Neural cell (in vitro differentiated cells): ENCODE data around the gene WDR82. TPM values are rescaled to one million over a fixed set of nuclear protein-coding genes. Genes with fewer than 3 reads are reported as not detected.

Experiments
- H2AFZ ChIP-seq: fragments of 200-600, 300-800 bp; sonication (generic), shearing (Covaris generic); 2 replicates; pipeline ENCODE4 v1.6.0; 2014; ENCODE audit warnings: low read depth, mild to moderate bottlenecking, antibody characterized with exemption, low read length, moderate library complexity
- H3F3A ChIP-seq: fragments of 200-600 bp; shearing (Covaris generic); 2 replicates; pipeline ENCODE4 v1.6.1; 2016; ENCODE audit warnings: mild to moderate bottlenecking, moderate library complexity, mixed read lengths, antibody characterized with exemption, low read length; ENCODE audit not compliant: insufficient read depth, poor library complexity, severe bottlenecking
- H3K27ac ChIP-seq: fragments of 200-600, 300-800 bp; sonication (generic), shearing (Covaris generic); 2 replicates; pipeline ENCODE4 v1.5.1; 2014; ENCODE audit warnings: mild to moderate bottlenecking, low read length, moderate library complexity
- H3K27me3 ChIP-seq: fragments of 300-800, 200-600 bp; sonication (generic), shearing (Covaris generic); 2 replicates; pipeline ENCODE4 v1.6.0; 2014; ENCODE audit warnings: mild to moderate bottlenecking, low read depth, low read length, moderate library complexity; ENCODE audit not compliant: insufficient read depth
- H3K36me3 ChIP-seq: fragments of 300-800, 200-600 bp; sonication (generic), shearing (Covaris generic); 2 replicates; pipeline ENCODE4 v1.5.1; 2014; ENCODE audit warnings: mild to moderate bottlenecking, antibody characterized with exemption, low read length, moderate library complexity; ENCODE audit not compliant: insufficient read depth
- H3K4me2 ChIP-seq: fragments of 300-800, 200-600 bp; sonication (generic), shearing (Covaris generic); 2 replicates; pipeline ENCODE4 v1.6.0; 2014; ENCODE audit warnings: mild to moderate bottlenecking, low read length
- H3K4me3 ChIP-seq: fragments of 300-800, 200-600 bp; sonication (generic), shearing (Covaris generic); 2 replicates; pipeline ENCODE4 v1.5.1; 2014; ENCODE audit warnings: mild to moderate bottlenecking, low read length, moderate library complexity
- H3K79me2 ChIP-seq: fragments of 200-600 bp; shearing (Covaris generic); replicated peaks from 2 replicates; pipeline ENCODE4 v1.6.0; 2014; ENCODE audit warnings: mild to moderate bottlenecking, low read length, moderate library complexity; ENCODE audit not compliant: insufficient read depth
- H3K9ac ChIP-seq: fragments of 300-800, 200-600 bp; sonication (generic), shearing (Covaris generic); 2 replicates; pipeline ENCODE4 v1.6.1; 2016; ENCODE audit warnings: mild to moderate bottlenecking, low read length, mixed read lengths
- H3K9me2 ChIP-seq: fragments of 200-600 bp; shearing (Covaris generic); 2 replicates; pipeline ENCODE4 v1.6.1; 2016; ENCODE audit warnings: mild to moderate bottlenecking, low read length, mixed read lengths; ENCODE audit not compliant: insufficient read depth
- H3K9me3 ChIP-seq: fragments of 200-600, 300-800 bp; sonication (generic), shearing (Covaris generic); 2 replicates; pipeline ENCODE4 v1.6.1; 2016; ENCODE audit warnings: mild to moderate bottlenecking, mixed run types, low read length, moderate library complexity, mixed read lengths
- H4K20me1 ChIP-seq: fragments of 200-600 bp; shearing (Covaris generic); 2 replicates; pipeline ENCODE4 v1.6.1; 2016; ENCODE audit warnings: mild to moderate bottlenecking, mixed run types; ENCODE audit not compliant: insufficient read depth
- CTCF ChIP-seq: fragments of 450-650 bp; IDR thresholded peaks from 2 replicates; pipeline ENCODE4 v1.5.1; 2014; ENCODE audit warnings: antibody characterized with exemption, mild to moderate bottlenecking, moderate library complexity; ENCODE audit not compliant: poor library complexity, severe bottlenecking
- EP300 ChIP-seq: fragments of 450-650 bp; conservative IDR thresholded peaks from 2 replicates; pipeline ENCODE4 v1.6.1; 2014; ENCODE audit warnings: antibody characterized with exemption, mild to moderate bottlenecking, moderate library complexity; ENCODE audit not compliant: poor library complexity, severe bottlenecking
- EZH2 ChIP-seq: fragments of 200-600, 300-800 bp; shearing (Covaris generic), sonication (generic); IDR thresholded peaks from 2 replicates; pipeline ENCODE4 v1.6.1; 2014; ENCODE audit warnings: antibody characterized with exemption, low read length, borderline replicate concordance, mild to moderate bottlenecking; ENCODE audit not compliant: insufficient read depth, poor library complexity, severe bottlenecking
- MXI1 ChIP-seq: fragments of 450-650 bp; conservative IDR thresholded peaks from 2 replicates; pipeline ENCODE4 v1.6.1; 2014; ENCODE audit warnings: antibody characterized with exemption, mild to moderate bottlenecking; ENCODE audit not compliant: poor library complexity, severe bottlenecking
- POLR2AphosphoS5 ChIP-seq: IDR thresholded peaks from 2 replicates; pipeline ENCODE4 v1.6.1; 2012
- RAD21 ChIP-seq: fragments of 450-650 bp; conservative IDR thresholded peaks from 2 replicates; pipeline ENCODE4 v1.6.1; 2014; ENCODE audit warnings: antibody characterized with exemption, mild to moderate bottlenecking, moderate library complexity
- REST ChIP-seq: IDR thresholded peaks from 2 replicates; pipeline ENCODE4 v1.6.1; 2012; ENCODE audit warnings: borderline replicate concordance
- SMC3 ChIP-seq: fragments of 450-650 bp; conservative IDR thresholded peaks from 2 replicates; pipeline ENCODE4 v1.6.1; 2014; ENCODE audit warnings: antibody characterized with exemption, mild to moderate bottlenecking, moderate library complexity; ENCODE audit not compliant: poor library complexity
- TAF1 ChIP-seq: IDR thresholded peaks from 2 replicates; pipeline ENCODE4 v1.6.1; 2012; ENCODE audit warnings: low read depth
- polyA plus RNA-seq: library from polyadenylated mRNA; depleted of rRNA; stranded (reverse); fragments of >200 nt; gene quantifications from 2 replicates; pipeline ENCODE4 v1.2.3, GENCODE V29; 2014

The WDR82 gene
- polyA plus RNA-seq, 1 donor from 2014 or later: 163 TPM

- H3K27me3 ChIP-seq: no peaks in the 10 kb centered on the region
- TF ChIP-seq CTCF (no peak), EZH2 (no peak), TAF1 (no peak), EP300 (no peak), POLR2AphosphoS5 (no peak), REST (no peak), MXI1 (no peak), SMC3 (no peak), RAD21 (no peak)
- no peaks in the 10 kb centered on the region for H3K79me2 ChIP-seq
- no peaks in the 10 kb centered on the region for H4K20me1 ChIP-seq
- H2AFZ ChIP-seq: no peak overlapping the region
- no peaks in the 10 kb centered on the region for H3K9me2 ChIP-seq
- H3K4me3 ChIP-seq: peak overlapping the region; percentile 29
- no peak overlapping the region for H3K27ac ChIP-seq
- no peaks in the 10 kb centered on the region for H3K36me3 ChIP-seq
- H3K4me2 ChIP-seq: no peak overlapping the region
- H3K9ac ChIP-seq: no peak overlapping the region
- no peaks in the 10 kb centered on the region for H3F3A ChIP-seq
- H3K9me3 ChIP-seq: no peaks in the 10 kb centered on the region
Observed at GRCh38 chr3:52317208-52318000, 39.0 kb upstream of the WDR82 start.

- Histone ChIP-seq H3K27me3 (no peaks in the 10 kb centered on the region), H3F3A (no peaks in the 10 kb centered on the region), H3K79me2 (no peaks in the 10 kb centered on the region), H4K20me1 (no peaks in the 10 kb centered on the region), H3K9ac (peak within 1 kb of the TSS; percentile 43), H3K4me2 (no peak within 1 kb of the TSS), H3K36me3 (no peaks in the 10 kb centered on the region), H3K27ac (peak within 1 kb of the TSS; percentile 70), H3K9me2 (no peaks in the 10 kb centered on the region), H3K9me3 (no peaks in the 10 kb centered on the region), H2AFZ (no peak within 1 kb of the TSS), H3K4me3 (peak within 1 kb of the TSS; percentile 43)
- no peak for TF ChIP-seq EZH2
- TF ChIP-seq REST: peak; percentile 11
- TF ChIP-seq RAD21: no peak
- no peak for TF ChIP-seq CTCF
- peak; percentile 61 for TF ChIP-seq EP300
Observed at GRCh38 chr3:52315977-52316764, 37.7 kb upstream of the WDR82 start, which contains the start of gene DNAH1. DNAH1 (plus strand) TSS chr3:52316319; CDS start chr3:52322443, 6,124 bp downstream.
